ELF-1 (cell line): ENCODE results near the gene MMP12.
"Not testable (repeated sequence)": the region's sequence is repeated elsewhere in the genome, so short reads cannot be mapped to it uniquely, and the experiment has no call there.

ENCODE experiments used
- DNase-seq: peaks from one replicate; pipeline ENCODE4 v3.0.0-alpha.2; 2016; ENCODE audit warnings: low read depth, low spot score

The MMP12 gene

GRCh38 chr11:102874852-102875251 lies at the start of gene MMP12:
MMP12 (minus strand) TSS chr11:102874982; CDS start chr11:102874937, 45 bp downstream.
- DNase-seq = no peak

DNA sequence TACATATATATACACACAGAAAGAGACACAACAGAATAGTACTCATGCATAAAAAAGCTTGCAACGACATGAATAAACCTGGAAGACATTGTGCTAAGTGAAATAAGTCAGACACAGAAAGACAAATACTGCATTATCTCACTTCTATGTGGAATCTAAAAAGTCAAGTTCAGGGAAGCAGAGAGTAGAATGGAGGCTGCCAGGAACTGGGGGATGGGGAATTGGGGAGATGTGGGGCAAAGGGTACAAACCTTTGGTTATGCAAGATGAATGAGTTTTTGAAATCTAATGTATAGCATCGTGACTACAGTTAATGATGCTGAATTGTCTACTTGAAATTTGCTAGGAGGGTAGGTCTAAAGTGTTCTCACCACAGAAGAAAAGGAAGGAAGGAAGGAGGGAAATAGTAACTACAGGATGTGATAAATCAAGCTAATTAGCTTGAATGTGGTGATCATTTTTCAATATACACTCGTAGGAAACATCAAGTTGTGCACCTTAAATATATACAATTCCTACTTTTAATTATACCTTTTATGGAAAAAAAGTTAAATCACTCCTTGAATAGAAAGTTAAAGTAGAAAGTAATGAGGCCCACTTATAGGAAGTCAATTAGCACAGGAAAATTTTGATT lies 46.9 kb upstream of the MMP12 start:
- no peak for DNase-seq

DNA sequence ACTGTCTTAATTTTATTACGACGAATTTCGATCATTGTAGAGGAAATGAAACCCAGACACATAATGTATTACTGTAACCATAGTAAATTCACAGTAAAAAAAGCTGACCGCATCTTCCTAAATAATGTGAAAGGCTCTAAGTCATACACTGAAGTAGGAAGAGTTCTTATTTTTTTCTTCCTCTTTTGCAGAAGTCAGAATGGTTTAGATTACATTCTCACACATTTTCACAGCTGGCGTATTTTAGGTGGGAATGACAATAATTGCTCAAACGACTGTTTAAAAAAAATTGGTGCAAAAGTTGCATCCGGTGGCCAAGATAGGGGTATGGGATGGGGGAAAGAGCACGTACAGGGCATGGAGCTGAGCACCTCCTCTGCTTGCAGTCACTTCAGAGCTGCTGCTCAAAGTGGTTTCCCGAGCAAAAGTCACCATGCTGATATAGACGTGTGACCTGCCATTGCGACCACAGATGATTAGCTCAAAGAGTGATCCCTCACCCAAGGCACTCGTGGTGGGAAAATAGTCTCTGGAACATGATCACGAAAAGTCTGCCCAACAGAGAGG lies 45.4 kb upstream of the MMP12 start:
- DNase-seq = no peak

GRCh38 chr11:102915044-102915375 lies 40.2 kb upstream of the MMP12 start:
- DNase-seq = no peak

DNA sequence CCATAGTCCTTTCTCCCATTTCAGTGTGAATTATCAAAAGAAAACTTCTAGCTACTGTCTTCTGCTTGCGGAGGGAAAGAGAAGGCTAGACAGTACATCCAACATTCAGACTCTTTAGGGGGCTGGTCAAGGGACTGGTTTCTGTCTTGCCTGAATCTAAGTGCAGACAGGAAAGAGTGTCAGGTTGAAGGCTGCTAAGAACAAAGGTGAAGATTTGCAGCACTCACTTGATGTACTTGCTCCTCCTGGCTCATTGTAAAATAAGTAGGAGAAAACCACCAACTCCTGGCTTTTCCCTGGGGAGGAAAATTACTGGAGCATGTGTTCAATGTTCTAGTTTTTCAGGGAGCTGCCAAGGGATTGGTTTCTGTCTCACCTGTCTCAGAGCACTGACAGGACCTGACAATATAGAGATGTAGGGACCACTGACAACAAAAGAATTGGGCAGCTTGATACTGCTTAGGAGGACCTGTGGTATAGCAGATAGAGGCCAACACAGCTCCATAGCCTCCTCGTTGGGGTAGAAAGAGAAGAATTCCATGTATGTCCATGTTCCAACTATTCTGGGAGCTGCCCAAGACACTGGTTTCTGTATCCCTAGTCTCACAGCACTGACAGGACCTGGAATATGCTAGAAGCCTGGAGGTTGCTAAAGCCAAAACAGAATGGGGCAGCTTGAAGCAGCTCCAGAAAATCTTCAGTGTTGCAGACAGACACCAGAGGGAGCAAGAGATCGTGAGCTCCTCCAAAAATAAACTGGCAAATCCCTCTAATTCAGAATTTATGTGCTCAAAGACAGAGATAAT lies 39.7 kb upstream of the MMP12 start:
- DNase-seq = peak; percentile 75

DNA sequence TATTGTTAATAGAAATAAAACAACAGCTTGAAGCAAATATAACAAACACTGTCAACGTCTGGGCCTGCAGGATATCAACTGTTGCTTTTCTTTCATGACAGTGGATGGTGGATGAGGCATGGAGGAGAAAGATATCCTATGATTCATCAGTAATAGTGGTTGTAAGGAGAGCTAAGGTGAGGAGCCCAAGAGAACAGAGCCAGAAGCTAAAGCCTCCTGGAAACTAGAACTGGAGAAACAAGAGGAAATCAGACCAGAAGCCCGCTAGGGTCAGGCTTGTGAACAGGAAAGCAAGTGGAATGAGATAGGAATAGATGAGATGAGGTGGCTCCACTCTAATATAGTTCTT lies 37.7 kb upstream of the MMP12 start:
- DNase-seq = peak; percentile 26

- DNase-seq = peak; percentile 91
Observed at GRCh38 chr11:102911758-102912481, 37.1 kb upstream of the MMP12 start.

- not testable (repeated sequence) for DNase-seq
Observed at GRCh38 chr11:102905848-102906247, 31.1 kb upstream of the MMP12 start.

GRCh38 chr11:102903895-102904294 lies 29.1 kb upstream of the MMP12 start:
- peak; percentile 41 for DNase-seq

GRCh38 chr11:102900346-102900745 lies 25.6 kb upstream of the MMP12 start:
- DNase-seq = no peak

DNA sequence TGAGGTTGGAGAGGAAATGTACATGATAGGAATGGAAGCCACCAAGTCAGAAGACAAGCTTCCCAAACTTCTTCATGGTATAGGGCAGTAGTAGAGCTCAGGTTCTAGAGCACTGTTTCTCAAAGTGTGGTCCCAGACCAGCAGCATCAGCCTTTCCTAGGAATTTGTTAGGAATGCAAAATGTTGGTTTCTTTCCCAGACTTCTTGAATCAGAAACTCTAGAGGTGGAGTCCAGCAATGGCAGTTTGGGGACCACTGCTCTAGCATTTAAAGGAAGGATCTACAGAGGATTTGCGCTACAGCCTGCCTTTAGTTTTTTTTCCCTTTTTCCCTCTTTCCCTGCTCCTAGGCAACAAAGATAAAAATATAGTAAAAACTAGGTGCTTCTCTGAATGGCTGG lies 17.0 kb upstream of the MMP12 start:
- no peak for DNase-seq

DNA sequence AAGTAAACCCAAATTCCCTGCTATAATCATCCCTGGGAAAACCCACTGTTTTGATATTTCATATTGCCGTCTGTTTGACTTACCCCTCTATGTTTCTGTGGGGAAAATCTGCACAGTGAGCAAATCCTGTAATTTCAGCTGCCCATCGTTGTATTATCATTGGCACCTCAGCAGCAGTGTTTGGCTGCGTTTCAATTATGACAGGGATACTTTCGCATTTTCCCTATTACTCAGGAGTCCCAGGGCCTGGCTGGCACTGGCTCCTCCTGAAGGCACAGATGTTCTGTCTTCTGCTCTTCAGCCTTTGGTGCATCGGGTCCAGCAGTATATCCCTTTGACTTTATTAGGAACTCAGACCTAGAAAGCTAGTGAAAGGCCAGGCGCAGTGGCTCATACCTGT lies 12.2 kb upstream of the MMP12 start:
- DNase-seq = no peak

DNA sequence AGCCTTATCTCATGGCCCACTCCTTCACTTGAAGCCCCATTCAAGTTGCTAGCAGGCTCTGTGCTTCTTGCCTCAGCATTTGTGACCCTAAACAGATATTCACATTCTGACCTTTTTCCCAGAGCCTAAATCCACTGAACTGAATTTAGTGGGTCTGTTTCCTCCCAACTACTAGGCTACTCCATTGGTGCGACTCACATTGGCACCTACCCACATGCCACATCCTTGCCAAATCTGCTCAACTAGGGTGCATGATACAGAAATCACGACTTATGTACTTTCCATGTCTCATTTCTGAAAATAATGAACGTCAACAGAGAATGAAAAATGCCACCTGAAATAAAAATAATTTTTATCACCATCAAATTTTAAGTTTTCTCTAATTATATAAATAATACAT lies 8.4 kb upstream of the MMP12 start:
- peak; percentile 7 for DNase-seq

DNA sequence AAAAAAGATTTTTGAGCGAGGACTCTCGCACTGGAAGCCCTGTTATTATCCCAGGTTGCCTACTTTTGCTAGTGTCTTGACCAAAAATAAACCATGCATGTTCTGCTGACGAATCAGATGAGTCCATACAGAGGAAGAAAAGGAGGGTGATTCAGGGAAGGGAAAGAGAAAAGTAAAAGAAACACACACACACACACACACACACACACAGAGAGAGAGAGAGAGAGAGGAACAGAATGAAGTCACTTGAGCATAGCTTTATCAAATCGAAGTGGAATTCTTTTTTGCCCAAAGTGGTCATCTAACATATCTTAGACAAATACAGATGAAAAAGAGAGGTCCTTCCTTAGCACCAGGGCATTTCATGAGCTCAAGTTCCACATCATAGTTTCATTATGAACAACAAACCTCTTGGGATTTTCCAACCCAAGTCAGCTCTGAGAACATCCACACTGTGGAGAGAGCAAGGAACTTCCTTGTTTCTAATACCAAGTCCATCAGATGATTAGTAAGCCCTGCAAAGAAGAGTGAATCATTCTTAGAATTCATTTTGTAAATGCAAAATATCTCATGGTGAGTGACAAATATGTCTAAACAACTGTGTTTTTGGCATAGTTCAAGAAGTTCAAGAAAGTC lies 7.7 kb upstream of the MMP12 start:
- no peak for DNase-seq

GRCh38 chr11:102879801-102880200 lies 5.0 kb upstream of the MMP12 start:
- DNase-seq = no peak

DNA sequence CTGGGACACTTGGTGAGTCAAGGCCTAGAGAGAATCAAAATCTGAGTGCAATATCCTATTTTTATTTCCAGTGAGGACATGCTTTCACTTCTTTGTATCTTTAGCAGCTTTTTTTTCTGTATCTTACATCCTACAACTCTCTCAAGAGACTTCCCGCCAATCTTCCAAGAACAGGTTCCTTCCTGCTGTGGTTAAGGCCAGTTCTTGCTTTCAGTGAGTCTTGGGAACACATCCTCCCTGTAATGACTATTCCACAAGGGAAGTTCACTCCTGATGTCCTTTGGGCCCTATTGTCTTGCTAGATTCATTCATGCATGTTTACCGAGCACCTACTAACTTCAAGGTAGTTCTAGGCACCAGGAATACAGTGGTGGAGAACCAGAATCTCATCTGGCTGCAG lies 3.8 kb upstream of the MMP12 start:
- no peak for DNase-seq

- DNase-seq = not testable (repeated sequence)
Observed at GRCh38 chr11:102869354-102869964, 5.3 kb downstream of the MMP12 start.

- no peak for DNase-seq
Observed at GRCh38 chr11:102868339-102868738, 6.4 kb downstream of the MMP12 start.

DNA sequence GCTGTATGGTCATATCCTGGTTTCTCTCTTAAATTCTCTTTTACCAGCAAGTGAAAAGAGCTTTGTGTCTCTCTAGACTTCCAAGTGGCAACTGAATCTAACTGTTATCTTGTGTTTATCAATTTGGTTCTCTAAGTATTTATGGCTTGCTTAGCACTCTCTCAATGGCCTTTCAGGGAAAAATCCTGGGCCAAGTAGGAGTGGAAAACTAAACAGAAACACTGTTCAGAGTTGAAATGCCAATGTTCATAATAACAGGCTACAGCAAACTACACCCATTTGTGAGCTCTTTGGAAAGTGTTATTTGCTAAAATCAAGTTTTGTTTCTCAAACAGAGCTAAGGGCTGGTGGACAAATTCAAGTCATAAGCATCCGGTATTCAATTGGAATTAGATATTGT lies 10.1 kb downstream of the MMP12 start:
- DNase-seq = no peak

GRCh38 chr11:102853956-102854355 lies 20.8 kb downstream of the MMP12 start:
- DNase-seq = no peak

DNA sequence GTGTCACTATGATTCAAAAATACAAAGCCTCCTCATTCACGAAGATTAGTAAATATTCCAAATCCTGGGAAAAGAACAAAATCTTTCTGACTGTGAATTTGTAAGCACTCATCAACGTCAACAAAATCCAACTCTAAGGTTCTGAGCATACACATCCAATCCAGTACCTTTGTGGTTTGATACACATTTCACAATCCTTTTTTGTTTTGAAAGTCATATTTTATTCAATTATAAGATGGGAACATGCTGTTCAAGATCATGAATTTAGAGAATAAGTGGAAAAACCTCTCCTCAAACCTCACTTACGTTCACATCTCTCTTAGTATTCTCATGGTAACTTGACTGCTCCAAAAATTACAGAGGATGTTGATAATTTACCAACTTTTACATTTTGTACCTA lies 21.7 kb downstream of the MMP12 start:
- DNase-seq = no peak
